ENCODE data around the gene PLEKHA7. TPM values are rescaled to one million over a fixed set of nuclear protein-coding genes. Genes with fewer than 3 reads are reported as not detected.

Gene PLEKHA7
- total RNA-seq, 2 experiments from 2014 or later, result 6.4 to 8.4 TPM

DNA sequence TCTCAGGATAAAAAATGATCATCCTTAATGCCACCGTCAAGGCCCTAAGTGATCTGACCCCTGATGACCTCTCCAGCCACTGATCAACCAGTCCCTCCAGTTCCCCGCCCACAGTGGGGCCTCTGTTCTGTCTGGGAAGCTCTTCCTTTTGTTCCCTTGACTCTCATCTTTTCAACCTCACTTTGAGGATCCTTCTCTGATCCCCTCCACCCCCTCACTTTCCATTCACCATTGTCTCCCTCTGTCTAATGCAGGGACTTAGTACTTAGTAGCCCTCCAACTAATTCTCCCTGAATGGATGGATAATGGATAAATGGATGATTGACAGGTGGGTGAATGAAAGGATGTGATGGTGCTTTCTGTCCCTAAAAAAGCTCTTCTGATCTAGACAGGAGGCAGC lies 230.1 kb downstream of the PLEKHA7 start:
- intact Hi-C loops (cut with DNase I, micrococcal nuclease), result no loop called here
- ChIA-PET CTCF (interaction anchor here (0.7 to 6.7 kb wide), 12 partner anchors 10 to 744 kb away, joined by 3 to 59 read pairs (median 4); no protein-coding TSS in a partner anchor), POLR2A (no interaction called here)
- ATAC-seq, result no peak
- Mint-ChIP-seq H3K36me3 (ENCODE audit: low read depth) (no peaks in the 10 kb centered on the region), H3K4me3 (no peak overlapping the region), H3K27me3 (no peaks in the 10 kb centered on the region), H3K4me1 (no peaks in the 10 kb centered on the region), H3K9me3 (ENCODE audit: low read depth) (no peaks in the 10 kb centered on the region), H3K27ac (no peak overlapping the region)
- no peak for DNase-seq

DNA sequence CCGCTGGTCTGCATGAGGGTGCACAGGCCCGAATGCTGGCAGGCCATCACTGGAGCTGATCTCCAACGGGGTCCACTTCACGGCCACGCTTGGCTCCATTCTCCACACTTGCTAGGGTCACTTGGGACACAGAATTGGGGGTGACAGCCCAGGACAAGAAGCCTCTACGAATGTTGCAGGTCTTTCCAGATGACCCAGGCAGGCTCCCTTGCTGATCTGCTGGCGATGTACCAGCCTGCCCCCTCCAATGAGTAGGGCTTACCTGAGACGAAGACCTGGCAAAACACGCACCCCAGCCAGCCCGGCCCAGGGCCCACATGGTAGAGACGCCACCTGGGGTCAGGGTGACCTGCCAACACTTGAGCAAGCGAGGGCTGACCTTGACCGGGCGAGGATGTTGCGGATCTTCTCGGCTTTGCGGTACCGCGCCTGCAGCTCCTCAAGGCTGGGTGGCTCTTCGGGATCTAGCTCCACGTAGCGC lies 230.9 kb downstream of the PLEKHA7 start:
- Mint-ChIP-seq H3K4me1 (no peaks in the 10 kb centered on the region), H3K4me3 (no peak overlapping the region), H3K9me3 (ENCODE audit: low read depth) (no peaks in the 10 kb centered on the region), H3K36me3 (ENCODE audit: low read depth) (no peaks in the 10 kb centered on the region), H3K27ac (no peak overlapping the region), H3K27me3 (no peaks in the 10 kb centered on the region)
- ChIA-PET POLR2A (no interaction called here), CTCF (interaction anchor here (0.5 to 6.7 kb wide), 7 partner anchors 9 to 745 kb away, joined by 3 to 59 read pairs (median 4); no protein-coding TSS in a partner anchor)
- DNase-seq, result no peak
- intact Hi-C loops (cut with DNase I, micrococcal nuclease), result no loop called here
- no peak for ATAC-seq

DNA sequence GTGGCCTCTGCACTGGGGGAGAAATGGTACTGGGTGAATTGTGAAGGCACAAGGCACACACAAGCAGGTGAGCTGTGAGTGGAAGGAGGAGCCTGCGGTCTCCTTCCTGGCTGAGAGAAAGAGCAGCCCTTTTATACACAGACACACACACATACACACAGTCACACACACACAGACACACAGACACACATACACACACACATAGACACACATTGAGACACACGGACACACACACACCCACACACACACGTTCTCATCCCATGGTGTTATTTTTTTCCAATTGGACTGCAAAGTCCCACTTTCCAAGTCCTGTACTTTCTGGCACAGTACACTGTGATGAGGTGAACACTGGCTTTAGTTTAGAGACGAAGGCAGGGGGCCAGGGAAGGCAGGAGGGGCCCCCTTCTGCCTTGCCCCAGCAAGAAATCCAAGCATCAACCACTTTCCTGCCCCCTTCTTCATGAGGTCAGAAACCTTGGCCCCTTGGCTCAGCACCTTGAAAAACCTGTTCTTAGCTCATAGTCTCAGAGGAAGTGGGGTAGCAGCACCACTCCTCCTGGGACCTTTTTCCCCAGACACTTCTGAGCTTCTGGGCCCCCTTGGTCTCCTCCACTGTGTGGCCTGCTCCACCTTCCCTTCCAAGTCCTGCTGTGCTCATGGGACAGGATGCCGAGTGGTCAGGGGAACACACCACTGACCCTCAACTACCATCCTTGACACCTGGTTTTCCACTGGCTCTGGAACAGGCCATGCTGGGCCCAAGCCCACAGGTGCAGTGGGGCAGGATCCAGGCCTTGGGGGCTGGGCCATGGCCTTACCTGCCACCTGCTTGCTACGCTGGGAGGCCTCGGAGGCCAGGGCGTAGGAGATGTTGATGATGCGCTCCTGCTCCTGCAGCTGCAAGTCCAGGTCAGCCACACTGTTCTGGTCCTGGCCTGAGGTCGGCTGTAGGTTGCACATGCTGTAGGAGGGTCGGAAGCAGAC lies 232.0 kb downstream of the PLEKHA7 start:
- Mint-ChIP-seq H3K4me1 (no peaks in the 10 kb centered on the region), H3K36me3 (ENCODE audit: low read depth) (no peaks in the 10 kb centered on the region), H3K4me3 (no peak overlapping the region), H3K27ac (no peak overlapping the region), H3K9me3 (ENCODE audit: low read depth) (no peaks in the 10 kb centered on the region), H3K27me3 (no peaks in the 10 kb centered on the region)
- DNase-seq, result no peak
- CTCF ChIA-PET, result interaction anchor here (0.6 to 0.9 kb wide), 2 partner anchors 281 to 346 kb away, joined by 3 to 5 read pairs; no protein-coding TSS in a partner anchor
- intact Hi-C loops (cut with DNase I, micrococcal nuclease), result no loop called here
- POLR2A ChIA-PET, result no interaction called here
- ATAC-seq, result no peak

DNA sequence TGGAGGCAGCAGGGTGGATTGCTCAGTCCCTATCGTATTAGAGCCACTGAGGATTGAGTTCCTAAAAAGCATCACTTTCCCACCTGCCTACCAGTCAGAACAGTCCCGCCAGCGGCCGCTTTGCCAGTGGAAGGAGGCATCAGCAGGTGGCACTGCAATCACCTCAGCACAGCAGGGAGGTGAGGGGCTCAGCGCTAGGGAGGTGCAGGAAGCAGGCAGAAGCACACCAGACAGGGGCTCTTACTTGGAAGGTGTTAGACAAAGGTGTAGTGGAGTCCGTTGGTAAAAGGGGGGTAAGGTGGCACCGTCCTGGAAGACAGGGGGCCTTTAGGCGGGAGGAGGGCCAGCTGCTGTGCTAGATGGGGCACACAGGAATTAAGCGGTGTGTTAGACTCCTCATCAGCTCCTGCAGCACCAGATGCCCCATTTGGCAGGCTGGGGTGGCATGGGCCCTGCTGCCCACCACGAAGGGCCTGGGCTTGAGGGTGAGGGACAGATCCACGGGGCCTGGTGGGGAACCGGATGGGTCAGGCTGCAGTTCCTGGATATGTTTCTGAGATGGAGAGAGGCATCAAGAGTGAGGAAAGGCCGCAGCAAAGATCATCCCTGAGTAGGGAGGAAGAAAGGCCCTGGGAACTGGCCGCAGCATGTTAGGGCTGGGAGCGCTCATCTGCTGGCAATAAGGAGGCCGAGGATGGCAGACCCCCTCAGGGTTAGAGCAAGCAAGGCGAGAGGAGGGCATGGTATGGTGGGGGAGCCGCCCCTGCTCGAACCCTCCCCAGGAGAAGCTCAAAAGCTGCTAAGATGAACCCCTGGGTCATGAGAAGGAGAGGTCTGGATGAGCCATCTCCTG lies 233.3 kb downstream of the PLEKHA7 start:
- CTCF ChIA-PET, result interaction anchor here (0.6 kb wide), 1 partner anchor 347 kb away, joined by 3 read pairs; no protein-coding TSS in a partner anchor
- Mint-ChIP-seq H3K27me3 (no peaks in the 10 kb centered on the region), H3K4me3 (no peak overlapping the region), H3K27ac (no peak overlapping the region), H3K36me3 (ENCODE audit: low read depth) (no peaks in the 10 kb centered on the region), H3K4me1 (no peaks in the 10 kb centered on the region), H3K9me3 (ENCODE audit: low read depth) (no peaks in the 10 kb centered on the region)
- intact Hi-C loops (cut with DNase I, micrococcal nuclease), result no loop called here
- DNase-seq, result no peak
- POLR2A ChIA-PET, result no interaction called here
- no peak for ATAC-seq

DNA sequence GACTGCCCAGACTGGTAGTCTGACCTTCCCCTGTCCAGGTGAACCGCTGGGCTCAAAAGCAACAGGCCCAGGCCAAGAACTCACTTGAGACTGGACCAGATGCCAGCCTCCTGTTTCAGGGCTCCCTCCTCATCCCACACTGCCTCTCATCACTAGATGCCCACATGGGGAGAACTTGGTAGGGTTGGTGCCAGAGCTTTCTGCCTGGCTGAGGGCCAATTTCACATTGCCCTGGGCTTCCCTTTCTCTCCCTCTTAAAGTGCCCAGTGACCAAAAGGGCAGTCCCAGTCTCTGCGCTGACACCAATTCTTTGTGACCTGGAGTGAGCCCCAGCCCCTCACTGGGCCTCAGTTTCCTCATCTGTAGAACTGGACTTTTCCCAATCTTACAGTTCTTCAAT lies 234.1 kb downstream of the PLEKHA7 start:
- Mint-ChIP-seq H3K4me1 (no peaks in the 10 kb centered on the region), H3K27me3 (no peaks in the 10 kb centered on the region), H3K36me3 (ENCODE audit: low read depth) (no peaks in the 10 kb centered on the region), H3K4me3 (no peak overlapping the region), H3K27ac (no peak overlapping the region), H3K9me3 (ENCODE audit: low read depth) (no peaks in the 10 kb centered on the region)
- CTCF ChIA-PET, result no interaction called here
- ATAC-seq, result no peak
- POLR2A ChIA-PET, result no interaction called here
- no peak for DNase-seq
- intact Hi-C loops (cut with DNase I, micrococcal nuclease), result no loop called here

DNA sequence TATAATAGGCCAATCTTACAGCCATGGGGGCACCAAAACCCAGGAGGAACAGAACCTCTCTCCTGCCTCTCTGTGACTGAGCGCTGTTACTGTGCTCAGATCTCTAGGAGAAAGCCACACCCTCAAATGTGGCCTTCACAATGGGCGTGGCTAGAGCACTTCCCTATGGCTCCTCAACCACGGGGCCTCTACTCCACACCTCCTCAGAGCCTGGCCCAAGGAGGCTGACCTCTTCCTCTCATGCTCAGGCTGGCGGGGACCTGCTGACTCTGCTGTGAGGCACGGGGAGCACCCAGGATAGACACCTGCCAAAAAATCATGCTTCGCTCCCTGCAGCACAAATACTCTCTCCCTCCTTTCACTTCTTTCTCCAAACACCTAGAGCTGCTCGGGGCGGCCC lies 234.8 kb downstream of the PLEKHA7 start:
- DNase-seq (no peak), ATAC-seq (no peak)
- no peaks in the 10 kb centered on the region for H3K9me3 Mint-ChIP-seq (ENCODE audit: low read depth)
- ChIA-PET CTCF (interaction anchor here (0.6 kb wide), 2 partner anchors 14 to 41 kb away, joined by 3 read pairs; partner anchors contain the start of gene C11orf58), POLR2A (interaction anchor here (0.6 kb wide), 1 partner anchor 339 kb away, joined by 3 read pairs; no protein-coding TSS in a partner anchor)
- H3K36me3 Mint-ChIP-seq (ENCODE audit: low read depth), result no peaks in the 10 kb centered on the region
- H3K27ac Mint-ChIP-seq, result no peak overlapping the region
- no peaks in the 10 kb centered on the region for H3K27me3 Mint-ChIP-seq
- intact Hi-C loops (cut with DNase I, micrococcal nuclease), result no loop called here
- H3K4me3 Mint-ChIP-seq, result no peak overlapping the region
- H3K4me1 Mint-ChIP-seq, result no peaks in the 10 kb centered on the region

DNA sequence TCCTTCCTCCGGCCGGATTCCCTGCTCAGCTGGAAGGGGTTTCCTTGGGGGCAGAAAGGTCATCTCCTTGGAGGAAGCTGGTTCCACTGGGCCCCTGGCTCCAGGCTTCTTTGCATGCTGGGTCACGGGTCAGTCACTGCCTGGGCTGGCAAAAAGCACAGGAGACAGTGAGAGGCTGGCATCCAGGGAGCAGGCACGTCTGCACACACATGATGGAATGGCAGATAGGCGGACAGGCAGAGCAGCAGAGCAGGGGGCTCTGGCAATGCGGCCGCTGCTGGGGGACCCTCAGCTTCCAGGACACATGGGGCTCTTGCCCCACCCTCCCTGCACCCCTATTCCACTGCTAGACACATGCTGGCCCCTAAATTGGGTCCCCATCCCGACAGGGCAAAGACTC lies 235.3 kb downstream of the PLEKHA7 start:
- Mint-ChIP-seq H3K27me3 (no peaks in the 10 kb centered on the region), H3K36me3 (ENCODE audit: low read depth) (no peaks in the 10 kb centered on the region), H3K27ac (no peak overlapping the region), H3K4me3 (no peak overlapping the region), H3K9me3 (ENCODE audit: low read depth) (no peaks in the 10 kb centered on the region), H3K4me1 (no peaks in the 10 kb centered on the region)
- intact Hi-C loops (cut with DNase I, micrococcal nuclease), result no loop called here
- ChIA-PET CTCF (interaction anchor here (0.6 kb wide), 1 partner anchor 40 kb away, joined by 3 read pairs; the partner anchor contains the start of gene C11orf58), POLR2A (no interaction called here)
- DNase-seq, result no peak
- no peak for ATAC-seq

DNA sequence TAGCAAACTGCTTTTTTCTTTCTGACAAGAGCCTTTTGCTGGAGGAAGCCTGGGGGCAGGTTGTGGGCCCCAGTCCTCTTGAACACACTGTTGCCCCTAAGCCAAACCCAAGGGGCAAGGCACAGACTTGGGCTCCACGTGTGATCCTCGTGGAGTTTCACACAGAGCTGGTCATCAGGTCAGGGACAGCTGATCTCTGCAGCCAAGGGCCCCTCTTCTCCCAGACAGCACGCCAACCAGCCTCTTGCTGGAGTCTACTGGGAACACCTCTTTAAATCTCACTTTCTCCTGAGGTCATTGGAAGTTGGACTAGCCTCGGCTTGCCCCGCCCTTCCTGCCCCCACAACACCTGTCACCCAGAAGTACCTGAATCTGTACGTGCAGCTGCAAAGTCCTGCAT lies 235.9 kb downstream of the PLEKHA7 start:
- no peak for DNase-seq
- ChIA-PET POLR2A (no interaction called here), CTCF (no interaction called here)
- Mint-ChIP-seq H3K27ac (no peak overlapping the region), H3K4me1 (no peaks in the 10 kb centered on the region), H3K36me3 (ENCODE audit: low read depth) (no peaks in the 10 kb centered on the region), H3K4me3 (no peak overlapping the region), H3K27me3 (no peaks in the 10 kb centered on the region), H3K9me3 (ENCODE audit: low read depth) (no peaks in the 10 kb centered on the region)
- intact Hi-C loops (cut with DNase I, micrococcal nuclease), result no loop called here
- no peak for ATAC-seq

DNA sequence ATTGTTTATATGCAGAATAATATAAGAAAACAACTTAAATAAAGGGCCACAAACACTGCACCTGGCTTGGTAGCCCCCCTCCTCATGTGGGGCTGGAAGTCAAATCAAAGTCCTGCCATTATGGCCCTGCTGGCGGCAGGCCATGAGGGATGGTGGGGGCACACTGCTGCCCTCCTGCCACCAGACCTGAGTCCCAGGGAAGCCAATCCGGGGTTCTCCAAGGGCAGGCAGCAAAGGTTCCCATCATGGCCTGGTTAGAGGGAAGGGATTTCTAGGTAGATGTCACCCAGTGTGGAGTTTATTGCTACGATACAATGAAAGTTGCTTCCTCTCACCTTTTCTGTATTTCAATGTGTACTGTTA lies 236.6 kb downstream of the PLEKHA7 start:
- no peak overlapping the region for H3K4me3 Mint-ChIP-seq
- no peaks in the 10 kb centered on the region for H3K36me3 Mint-ChIP-seq (ENCODE audit: low read depth)
- intact Hi-C loops (cut with DNase I, micrococcal nuclease), result no loop called here
- no peaks in the 10 kb centered on the region for H3K27me3 Mint-ChIP-seq
- ChIA-PET POLR2A (no interaction called here), CTCF (no interaction called here)
- ATAC-seq (no peak), DNase-seq (no peak)
- no peaks in the 10 kb centered on the region for H3K4me1 Mint-ChIP-seq
- no peaks in the 10 kb centered on the region for H3K9me3 Mint-ChIP-seq (ENCODE audit: low read depth)
- H3K27ac Mint-ChIP-seq, result no peak overlapping the region

DNA sequence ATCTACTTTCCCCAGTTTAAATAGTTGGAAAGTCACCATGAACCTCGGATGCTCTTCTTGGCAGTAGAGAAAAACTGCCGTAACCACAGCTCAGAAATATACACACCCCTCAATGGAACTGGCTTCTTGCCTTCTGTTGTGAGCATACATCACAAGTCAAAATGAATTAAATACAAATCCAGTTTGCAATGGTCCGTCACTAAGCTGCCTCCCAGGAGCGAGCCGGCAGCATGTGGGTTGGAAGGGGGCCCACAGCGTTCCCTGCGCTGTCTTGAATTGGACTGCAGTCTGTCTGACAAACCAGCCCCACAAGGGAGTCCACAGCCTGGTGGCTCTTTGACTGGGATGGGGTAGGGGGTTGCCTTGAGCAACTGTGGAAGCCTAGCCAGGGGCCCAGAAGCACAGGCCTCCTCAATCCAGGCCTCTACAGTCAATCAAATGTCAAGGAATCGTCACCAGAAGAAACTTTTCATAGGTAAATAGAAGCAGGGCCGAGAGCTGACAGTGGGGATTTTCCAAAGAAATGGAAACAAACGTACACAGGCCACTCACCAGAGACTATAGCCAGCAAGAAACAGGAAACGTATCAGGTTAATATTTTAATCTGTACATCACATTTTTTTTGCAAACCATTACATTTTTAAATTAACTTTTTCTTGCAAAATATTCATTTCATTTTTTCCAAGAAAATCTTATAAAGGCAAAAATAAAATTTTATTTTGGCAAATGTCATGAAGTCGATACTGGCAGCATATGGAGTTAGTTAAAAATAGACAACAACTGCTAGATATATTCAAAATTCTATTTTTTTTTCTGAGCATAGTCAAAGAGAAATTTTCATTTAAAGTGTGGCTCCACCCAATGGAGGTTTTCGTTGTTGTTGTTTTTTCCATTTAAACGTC lies 237.3 kb downstream of the PLEKHA7 start:
- no peak overlapping the region for H3K27ac Mint-ChIP-seq
- DNase-seq, result no peak
- no peaks in the 10 kb centered on the region for H3K36me3 Mint-ChIP-seq (ENCODE audit: low read depth)
- no peak for ATAC-seq
- no peak overlapping the region for H3K4me3 Mint-ChIP-seq
- no peaks in the 10 kb centered on the region for H3K4me1 Mint-ChIP-seq
- no peaks in the 10 kb centered on the region for H3K9me3 Mint-ChIP-seq (ENCODE audit: low read depth)
- ChIA-PET POLR2A (no interaction called here), CTCF (interaction anchor here (0.6 kb wide), 1 partner anchor 71 kb away, joined by 3 read pairs; no protein-coding TSS in a partner anchor)
- no peaks in the 10 kb centered on the region for H3K27me3 Mint-ChIP-seq
- intact Hi-C loops (cut with DNase I, micrococcal nuclease), result no loop called here

All from activated CD4-positive, alpha-beta T cell treated with anti-CD3 and anti-CD28 coated beads for 36 hours (primary cell).